Measurements from ENCODE around the gene DNMT3A. TPM values are rescaled to one million over a fixed set of nuclear protein-coding genes. Genes with fewer than 3 reads are reported as not detected.

Gene DNMT3A
- total RNA-seq (2022; extraction: Qiagen RNA extraction) = 5.7 to 8.5 TPM (median 7.9 TPM) in 5 replicates

GRCh38 chr2:25341753-25342371 is at the start of gene DNMT3A:
Gene DNMT3A (minus strand): TSS chr2:25341925. CDS start chr2:25313984, 27,941 bp downstream.

Other genes with a start within 250 kb of the DNMT3A start
- 0.09 to 0.10 TPM in 2 of 5 replicates, not detected in the others for gene POMC, start 173.3 kb downstream of the DNMT3A start, total RNA-seq (2022; extraction: Qiagen RNA extraction)